H1 (cell line): ENCODE measurements around the gene ATPAF1. TPM values are rescaled to one million over a fixed set of nuclear protein-coding genes. Genes with fewer than 3 reads are reported as not detected.

Experiments used
- SUZ12 ChIP-seq: fragments of 200-600 bp; sonication (generic); IDR thresholded peaks from 2 replicates; pipeline ENCODE4 v1.6.1; 2012; ENCODE audit warnings: mild to moderate bottlenecking, inconsistent platforms, low read length, moderate library complexity, mixed read lengths
- polyA plus RNA-seq, 7 experiments: library from polyadenylated mRNA; depleted of rRNA in 3 of 7; stranded (reverse) in 5 of 7; unstranded in 2 of 7; fragments of >200 nt in 5 of 7; fragments of 200-250 nt in 2 of 7; gene quantifications; 1 replicate in 5 of 7; 2 replicates in 1 of 7; 4 replicates in 1 of 7; pipeline versions ENCODE4 v1.2.1 to v1.2.3, GENCODE V29; 2011 to 2013; ENCODE audit warnings: missing spikeins in 2 of 7, mixed read lengths in 2 of 7
- total RNA-seq: library from RNA; stranded (reverse); fragmentation: NEBNext Ultra II Directional; extraction: Animal tissue kit (Norgen Biotek cat#: 25700); gene quantifications from 2 replicates; pipeline ENCODE4 v1.2.1, GENCODE V29; 2021

ATPAF1 gene
- total and polyA plus RNA-seq, 2 of the 8 experiments (the other 6 are each of a cell fraction or from before 2014, with no cell fraction given), result 46.7 to 55.9 TPM

- TF ChIP-seq SUZ12, result no peak
Measured at GRCh38 chr1:46635205-46635604, 33.0 kb downstream of the ATPAF1 start (continued).
